Stimulated activated CD8-positive, alpha-beta memory T cell treated with anti-CD3 and anti-CD28 coated beads, Interleukin-4, amount 100 ng/mL, for 24 hours (primary cell): ENCODE data around the gene IGF1R.

Source experiments
- DNase-seq: peaks from one replicate; pipeline ENCODE4 v3.0.0-alpha.2; 2020; ENCODE audit warnings: low read depth

Gene IGF1R

DNA sequence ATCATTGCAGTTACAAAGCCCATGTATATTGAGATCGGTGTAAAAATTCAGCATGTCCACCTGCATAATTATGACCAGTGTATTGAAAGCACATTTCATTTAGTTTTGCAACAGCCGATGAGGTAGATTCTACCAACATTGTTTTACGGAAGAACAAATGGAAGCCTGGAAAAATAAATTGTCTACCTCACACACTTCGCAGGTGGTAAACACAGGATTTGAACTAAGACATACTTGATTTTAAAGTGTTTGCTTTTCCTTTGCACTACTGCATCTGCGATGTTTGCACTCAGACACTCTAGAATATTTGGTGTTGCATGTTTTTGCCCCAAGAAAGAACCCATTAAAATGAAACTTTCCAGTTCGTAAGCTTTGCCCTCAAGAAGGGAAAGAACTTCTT is 210.8 kb downstream of the IGF1R start:
- DNase-seq, result no peak

- no peak for DNase-seq
Observed at GRCh38 chr15:98860281-98861041, 212.1 kb downstream of the IGF1R start.

- no peak for DNase-seq
Observed at GRCh38 chr15:98861188-98861587, 212.8 kb downstream of the IGF1R start.

- no peak for DNase-seq
Observed at GRCh38 chr15:98863983-98864382, 215.6 kb downstream of the IGF1R start.

DNA sequence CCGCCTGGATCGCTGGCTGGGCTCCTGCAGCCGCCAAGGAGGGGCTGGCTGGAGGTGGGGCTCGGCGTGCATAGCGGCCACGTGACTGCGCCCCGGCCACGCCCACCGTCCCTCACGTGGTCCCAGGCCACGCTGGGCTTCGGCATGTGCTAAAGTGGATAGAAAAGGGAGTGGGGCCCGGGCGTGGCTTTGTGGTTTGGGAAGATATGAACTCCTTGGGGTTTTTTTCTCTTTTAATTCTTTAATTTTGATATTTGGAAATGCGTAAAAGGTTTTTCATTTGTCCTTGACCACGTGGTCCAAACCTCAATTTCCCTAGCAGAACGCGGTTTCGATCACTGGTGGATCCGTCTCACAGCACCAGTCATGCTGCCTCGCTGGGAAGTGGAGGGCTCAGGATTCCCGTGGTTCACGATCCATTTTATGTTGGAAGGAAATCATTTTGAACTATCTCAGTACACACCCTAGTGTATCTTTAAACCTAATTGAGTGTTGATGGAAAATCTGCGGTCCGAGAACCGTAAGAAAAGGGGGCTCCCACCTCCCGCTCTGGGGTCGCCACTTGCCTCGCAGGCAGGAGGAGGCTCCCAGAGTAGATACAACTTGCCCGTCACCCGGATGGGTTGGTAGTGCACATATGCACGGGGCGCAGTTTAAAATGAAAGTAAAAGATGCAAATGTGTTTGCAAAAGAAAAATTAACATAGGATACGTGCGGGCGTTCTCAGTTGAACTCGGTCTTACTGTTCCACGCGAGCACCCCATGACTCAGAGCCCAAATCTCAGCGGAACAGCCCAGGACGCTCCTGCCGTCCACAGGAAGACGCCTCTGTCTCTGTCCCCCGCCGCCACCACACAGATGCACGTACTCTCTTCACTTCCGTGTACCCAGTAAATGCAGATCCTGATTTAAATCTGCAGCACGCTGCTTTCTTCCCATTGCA is 217.3 kb downstream of the IGF1R start:
- peak; percentile 63 for DNase-seq

DNA sequence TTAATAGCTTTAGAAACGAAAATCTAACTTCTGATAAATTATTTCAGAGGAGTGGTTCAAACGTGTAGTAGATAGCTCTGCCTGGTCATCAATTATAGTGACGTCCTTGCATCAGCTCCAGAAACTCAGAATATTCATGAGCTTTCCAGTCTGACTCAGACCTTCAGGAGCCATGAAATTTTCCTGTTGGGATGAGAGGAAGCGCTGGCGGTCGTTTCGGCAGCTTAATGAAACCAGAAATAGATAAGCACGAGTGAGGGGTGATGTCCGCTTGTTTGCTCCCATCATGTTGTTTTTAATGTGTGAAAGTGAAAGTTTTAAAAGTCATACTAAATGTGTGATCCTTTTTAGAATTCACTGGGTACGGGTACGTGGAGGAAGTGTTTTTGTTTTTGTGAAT is 218.2 kb downstream of the IGF1R start:
- no peak for DNase-seq

GRCh38 chr15:98868564-98868963 is 220.2 kb downstream of the IGF1R start:
- DNase-seq, result no peak

- DNase-seq, result no peak
Observed at GRCh38 chr15:98870788-98871187, 222.4 kb downstream of the IGF1R start.

DNA sequence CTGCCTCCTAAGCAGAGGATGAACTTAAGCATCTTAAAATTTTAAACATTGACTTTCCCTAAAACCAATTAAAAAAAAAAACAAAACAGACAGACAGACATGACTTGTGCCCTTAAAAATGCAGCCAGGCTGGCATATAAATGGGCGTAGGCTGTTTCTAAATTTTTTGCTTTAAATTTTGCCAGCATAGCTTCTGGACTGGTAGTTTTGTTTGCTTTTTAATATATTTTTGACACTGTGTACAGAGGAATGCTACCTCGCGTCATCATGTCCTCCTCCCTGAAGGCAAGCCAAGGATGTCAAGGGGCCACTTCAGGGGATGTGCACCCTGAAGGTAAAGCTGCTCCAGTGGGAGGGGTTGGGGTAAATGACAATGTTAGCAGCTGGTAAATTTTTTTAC is 224.4 kb downstream of the IGF1R start:
- DNase-seq, result no peak

- no peak for DNase-seq
Observed at GRCh38 chr15:98873441-98874218, 225.3 kb downstream of the IGF1R start.

- DNase-seq, result no peak
Observed at GRCh38 chr15:98874370-98874769, 226.0 kb downstream of the IGF1R start.

- DNase-seq, result no peak
Observed at GRCh38 chr15:98874773-98875172, 226.4 kb downstream of the IGF1R start.

DNA sequence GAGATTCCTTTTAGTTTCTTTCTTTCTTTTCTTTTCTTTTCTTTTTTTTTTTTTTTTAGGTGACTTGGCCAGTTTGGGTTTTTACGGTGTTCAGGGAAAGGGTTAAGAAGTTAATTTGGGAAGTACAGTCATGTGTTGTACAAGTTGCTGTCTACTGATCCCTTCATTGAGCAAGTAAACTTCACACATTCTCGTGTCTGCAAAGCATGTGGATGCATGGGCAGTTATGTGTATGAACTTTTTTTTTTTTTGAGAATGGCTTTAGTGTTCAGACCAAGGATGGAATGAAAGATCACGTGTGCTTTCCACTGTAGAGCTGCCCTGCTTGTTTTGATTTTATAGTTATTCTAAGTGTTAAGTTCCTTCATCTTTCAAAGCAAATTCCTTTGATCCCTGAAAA is 227.0 kb downstream of the IGF1R start:
- no peak for DNase-seq

- no peak for DNase-seq
Observed at GRCh38 chr15:98876451-98877369, 228.4 kb downstream of the IGF1R start.

GRCh38 chr15:98878172-98878571 is 229.8 kb downstream of the IGF1R start:
- DNase-seq, result no peak

GRCh38 chr15:98878862-98879261 is 230.5 kb downstream of the IGF1R start:
- no peak for DNase-seq

DNA sequence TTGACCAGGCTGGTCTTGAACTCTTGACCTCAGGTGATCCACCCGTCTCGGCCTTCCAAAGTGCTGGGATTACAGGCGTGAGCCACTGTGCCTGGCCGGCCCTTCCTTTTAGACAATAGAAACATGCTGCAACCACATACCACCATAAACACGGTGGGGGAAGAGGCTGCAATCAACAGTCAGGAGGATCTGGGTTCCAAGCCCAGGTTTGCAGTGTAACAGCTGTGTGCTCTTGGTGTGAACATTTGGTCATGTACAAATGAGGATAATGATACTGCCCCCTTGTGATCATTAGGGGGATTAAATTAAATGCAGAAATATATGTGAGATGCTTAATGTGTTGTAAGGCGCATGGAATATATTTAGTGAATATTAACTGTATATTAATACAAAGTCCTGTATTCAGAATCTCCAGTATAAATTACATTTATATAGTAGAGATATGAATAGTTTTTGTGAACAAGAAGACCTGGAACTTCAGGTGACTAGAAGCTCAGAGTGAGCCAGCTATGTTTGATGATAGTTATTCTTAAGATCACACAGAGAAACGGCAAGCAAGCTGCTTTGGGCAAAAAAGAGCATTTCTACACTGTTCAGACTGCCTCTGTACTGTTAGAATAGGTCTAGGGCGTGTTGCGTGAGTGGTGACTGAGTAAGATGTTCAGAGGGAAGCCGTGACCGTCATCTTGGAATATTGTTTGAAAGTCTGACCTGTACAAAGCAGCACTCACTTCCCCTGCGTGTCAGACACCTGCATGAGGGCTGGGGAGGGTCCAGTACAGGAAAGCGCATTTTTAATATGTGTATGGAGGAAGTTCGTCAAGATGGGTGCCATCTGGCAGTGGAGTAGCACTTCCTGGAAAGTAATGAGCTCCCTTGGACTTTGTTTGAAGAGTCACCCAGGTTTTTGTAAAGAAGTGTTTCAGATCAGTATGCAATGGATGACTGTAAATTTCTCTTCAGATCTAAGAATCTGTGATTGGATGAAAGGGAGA is 233.5 kb downstream of the IGF1R start:
- DNase-seq, result no peak

DNA sequence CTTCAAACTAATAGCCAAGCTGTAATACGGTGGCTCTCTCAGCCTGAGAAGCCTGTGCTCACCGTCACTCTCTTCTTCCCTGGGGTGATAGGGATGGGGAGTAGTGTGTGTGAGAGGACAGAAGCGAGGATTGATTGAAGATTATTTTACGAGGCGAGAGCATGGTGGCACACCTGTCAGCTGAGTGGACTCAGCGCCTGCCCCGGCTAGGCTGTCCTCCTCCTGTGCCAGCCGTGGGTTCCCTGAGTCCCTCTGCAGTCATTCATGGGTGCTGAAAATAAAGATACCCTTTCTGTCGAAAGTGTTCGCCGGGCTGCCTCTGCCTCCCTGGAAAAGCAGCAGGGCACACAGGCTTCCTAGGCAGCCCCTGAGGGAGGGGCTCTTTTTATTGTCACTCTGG is 235.1 kb downstream of the IGF1R start:
- DNase-seq, result no peak

- DNase-seq, result no peak
Observed at GRCh38 chr15:98884894-98885293, 236.6 kb downstream of the IGF1R start.

GRCh38 chr15:98887976-98888375 is 239.6 kb downstream of the IGF1R start:
- no peak for DNase-seq
